Measurements from ENCODE around the gene KCNIP2.
"Not testable (repeated sequence)": the region's sequence is repeated elsewhere in the genome, so short reads cannot be mapped to it uniquely, and the experiment has no call there.

Gene KCNIP2

GRCh38 chr10:101828766-101829551 is 14.6 kb downstream of the KCNIP2 start:
- DNase-seq (ENCODE audit: low read depth in 3 of 3) = no peak

GRCh38 chr10:101827919-101828600 is 15.5 kb downstream of the KCNIP2 start:
- no peak for DNase-seq (ENCODE audit: low read depth in 3 of 3)

- no peak for DNase-seq (ENCODE audit: low read depth in 3 of 3)
These were observed 16.7 kb downstream of the KCNIP2 start for GRCh38 chr10:101826852-101827434.

- no peak for DNase-seq (ENCODE audit: low read depth in 3 of 3)
These were observed 18.9 kb downstream of the KCNIP2 start for GRCh38 chr10:101824736-101825135.

- no peak for DNase-seq (ENCODE audit: low read depth in 3 of 3)
These were observed 24.5 kb downstream of the KCNIP2 start for GRCh38 chr10:101818872-101819633.

- peak; percentile 87 to 95 (median 93) for DNase-seq (ENCODE audit: low read depth in 3 of 3)
These were observed 25.3 kb downstream of the KCNIP2 start, which contains the start of gene OGA for GRCh38 chr10:101818119-101818871. OGA (minus strand) TSS chr10:101818444; CDS start chr10:101818022, 422 bp downstream.

DNA sequence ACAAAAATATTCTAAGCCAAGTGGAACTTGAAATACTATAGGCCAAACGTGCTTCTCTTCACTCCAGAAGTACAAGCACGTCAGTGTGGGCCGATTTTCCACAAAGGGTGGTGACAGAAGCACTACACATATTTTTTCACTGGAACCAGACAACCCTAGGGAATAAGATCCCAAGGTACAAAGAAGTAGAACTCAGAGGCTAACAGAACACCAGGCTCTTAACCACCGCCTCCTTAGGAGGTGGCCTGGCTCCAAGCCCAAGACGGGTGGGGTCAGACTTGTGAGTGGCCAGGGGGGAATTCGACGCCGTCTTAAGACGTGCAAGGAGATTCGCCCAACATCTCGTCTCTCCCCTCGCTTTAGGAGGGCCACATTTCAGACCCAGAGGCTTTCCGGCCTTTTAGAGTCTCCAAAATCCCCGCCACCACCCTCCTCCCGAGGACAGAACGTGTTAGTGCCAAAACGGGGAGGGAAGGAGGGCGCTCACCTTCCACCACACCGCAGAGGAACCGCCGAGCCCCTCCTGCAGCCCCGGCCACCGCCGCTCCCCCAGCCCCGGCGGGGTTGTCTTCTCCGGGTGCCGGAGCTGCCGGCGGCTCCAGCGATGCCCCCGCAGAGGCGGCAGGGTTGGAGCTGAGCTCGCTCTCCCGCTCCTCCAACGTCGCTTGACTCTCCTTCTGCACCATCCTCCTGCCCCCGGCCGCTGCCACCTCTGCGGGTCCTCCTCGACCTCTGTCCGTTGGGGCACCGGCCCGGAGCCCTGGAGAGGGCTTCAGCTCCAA is 26.1 kb downstream of the KCNIP2 start:
- no peak for DNase-seq (ENCODE audit: low read depth in 3 of 3)

- DNase-seq (ENCODE audit: low read depth in 3 of 3) = no peak
These were observed 26.7 kb downstream of the KCNIP2 start for GRCh38 chr10:101816913-101817336.

- DNase-seq (ENCODE audit: low read depth in 3 of 3) = no peak
These were observed 27.2 kb downstream of the KCNIP2 start for GRCh38 chr10:101816376-101816775.

GRCh38 chr10:101814466-101815071 is 29.0 kb downstream of the KCNIP2 start:
- no peak for DNase-seq (ENCODE audit: low read depth in 3 of 3)

- no peak for DNase-seq (ENCODE audit: low read depth in 3 of 3)
These were observed 31.0 kb downstream of the KCNIP2 start for GRCh38 chr10:101812606-101813005.

GRCh38 chr10:101807158-101807557 is 36.4 kb downstream of the KCNIP2 start:
- DNase-seq (ENCODE audit: low read depth in 3 of 3) = no peak

GRCh38 chr10:101803511-101803910 is 40.1 kb downstream of the KCNIP2 start:
- DNase-seq (ENCODE audit: low read depth in 3 of 3) = no peak

GRCh38 chr10:101797403-101798059 is 46.1 kb downstream of the KCNIP2 start:
- no peak for DNase-seq (ENCODE audit: low read depth in 3 of 3)

DNA sequence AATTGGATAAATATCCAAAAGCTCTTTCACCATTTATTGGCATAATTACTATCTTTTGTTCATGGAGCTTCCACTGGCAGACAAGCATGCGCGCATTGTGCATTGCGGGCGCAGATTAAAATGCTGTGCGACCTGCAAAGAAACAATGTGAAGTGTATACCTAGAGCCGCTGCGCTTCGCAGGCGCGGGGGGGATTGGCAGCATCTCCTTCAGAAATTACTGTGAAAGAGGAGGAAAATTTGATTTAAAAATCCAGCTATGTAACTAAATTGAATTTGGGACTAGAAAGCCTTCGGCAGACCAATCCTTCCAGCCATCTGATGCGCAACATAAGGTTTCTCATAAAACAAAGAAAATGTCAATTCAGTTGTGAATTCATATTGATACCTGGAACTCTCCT is 50.1 kb downstream of the KCNIP2 start:
- no peak for DNase-seq (ENCODE audit: low read depth in 3 of 3)

DNA sequence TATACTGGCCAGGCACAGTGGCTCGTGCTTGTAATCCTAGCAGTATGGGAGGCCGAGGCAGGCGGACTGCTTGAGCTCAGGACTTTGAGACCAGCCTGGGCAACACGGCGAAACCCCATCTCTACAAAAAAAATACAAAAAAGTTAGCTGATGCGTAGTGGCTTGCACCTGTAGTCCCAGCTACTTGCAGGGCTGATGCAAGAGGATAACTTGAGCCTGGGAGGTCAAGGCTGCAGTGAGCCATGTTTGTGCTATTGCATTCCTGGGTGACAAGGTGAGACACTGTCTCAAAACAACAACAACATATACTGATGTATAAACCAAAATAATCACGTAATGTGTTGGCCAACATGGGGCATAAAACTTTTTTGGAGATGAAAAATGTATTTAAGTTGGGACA is 53.9 kb downstream of the KCNIP2 start:
- DNase-seq (ENCODE audit: low read depth in 3 of 3) = no peak

- not testable (repeated sequence) for DNase-seq (ENCODE audit: low read depth in 3 of 3)
These were observed 54.4 kb downstream of the KCNIP2 start for GRCh38 chr10:101789231-101789630.

DNA sequence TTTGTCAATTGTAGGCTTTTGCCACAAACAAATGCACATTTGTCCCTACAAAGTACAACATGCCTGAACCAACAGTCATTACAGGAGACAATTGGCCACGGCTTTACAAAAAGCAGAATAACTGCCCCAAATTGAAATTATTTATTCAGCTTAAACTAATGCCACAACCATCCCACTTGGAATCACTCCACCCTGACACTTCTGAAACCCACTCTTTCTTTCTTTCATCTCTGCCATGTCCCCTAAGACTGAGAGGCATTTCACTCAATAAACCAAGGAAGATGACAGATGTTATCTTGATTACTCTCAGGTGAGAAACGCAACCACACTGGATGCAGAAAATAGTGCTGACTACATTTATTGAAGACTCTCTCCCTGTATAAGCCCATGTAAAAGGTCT is 57.8 kb downstream of the KCNIP2 start:
- no peak for DNase-seq (ENCODE audit: low read depth in 3 of 3)

GRCh38 chr10:101784558-101784957 is 59.0 kb downstream of the KCNIP2 start:
- DNase-seq (ENCODE audit: low read depth in 3 of 3) = no peak

- no peak for DNase-seq (ENCODE audit: low read depth in 3 of 3)
These were observed 59.9 kb downstream of the KCNIP2 start for GRCh38 chr10:101783736-101784118.

Data from stimulated activated CD4-positive, alpha-beta T cell treated with anti-CD3 and anti-CD28 coated beads, TNF-alpha, amount 100 ng/mL, for 4 hours (primary cell).